Measurements from ENCODE around the gene CROCC.

DNA sequence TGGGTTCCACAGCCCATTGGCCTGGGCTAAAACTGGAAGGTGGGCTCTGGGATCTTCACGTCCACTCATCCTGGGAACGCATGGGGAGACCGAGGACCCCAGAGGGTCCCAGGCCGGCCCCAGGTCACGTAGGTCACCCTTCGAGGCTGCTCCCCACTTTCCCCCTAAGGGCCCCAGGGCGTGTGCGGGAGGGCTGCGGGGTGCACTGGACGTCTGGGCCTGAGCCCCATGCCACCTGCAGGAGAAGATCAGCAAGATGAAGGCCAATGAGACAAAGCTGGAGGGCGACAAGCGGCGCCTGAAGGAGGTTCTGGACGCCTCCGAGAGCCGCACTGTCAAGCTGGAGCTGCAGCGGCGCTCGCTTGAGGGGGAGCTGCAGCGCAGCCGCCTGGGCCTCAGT, 46.2 kb downstream of the CROCC start:
- TF ChIP-seq, protein P1, sequence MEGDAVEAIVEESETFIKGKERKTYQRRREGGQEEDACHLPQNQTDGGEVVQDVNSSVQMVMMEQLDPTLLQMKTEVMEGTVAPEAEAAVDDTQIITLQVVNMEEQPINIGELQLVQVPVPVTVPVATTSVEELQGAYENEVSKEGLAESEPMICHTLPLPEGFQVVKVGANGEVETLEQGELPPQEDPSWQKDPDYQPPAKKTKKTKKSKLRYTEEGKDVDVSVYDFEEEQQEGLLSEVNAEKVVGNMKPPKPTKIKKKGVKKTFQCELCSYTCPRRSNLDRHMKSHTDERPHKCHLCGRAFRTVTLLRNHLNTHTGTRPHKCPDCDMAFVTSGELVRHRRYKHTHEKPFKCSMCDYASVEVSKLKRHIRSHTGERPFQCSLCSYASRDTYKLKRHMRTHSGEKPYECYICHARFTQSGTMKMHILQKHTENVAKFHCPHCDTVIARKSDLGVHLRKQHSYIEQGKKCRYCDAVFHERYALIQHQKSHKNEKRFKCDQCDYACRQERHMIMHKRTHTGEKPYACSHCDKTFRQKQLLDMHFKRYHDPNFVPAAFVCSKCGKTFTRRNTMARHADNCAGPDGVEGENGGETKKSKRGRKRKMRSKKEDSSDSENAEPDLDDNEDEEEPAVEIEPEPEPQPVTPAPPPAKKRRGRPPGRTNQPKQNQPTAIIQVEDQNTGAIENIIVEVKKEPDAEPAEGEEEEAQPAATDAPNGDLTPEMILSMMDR (IDR thresholded peaks at IDR 0.05), result no peak
- no peak for TF ChIP-seq POLR2A (IDR thresholded peaks at IDR 0.05)

Measured in lower leg skin (tissue), 3 donors.